Body of pancreas (tissue), 4 donors: Measurements from ENCODE around the gene CYSRT1. TPM values are rescaled to one million over a fixed set of nuclear protein-coding genes. Genes with fewer than 3 reads are reported as not detected.

ENCODE experiments used
- ATAC-seq: fragments of 150-250 bp; one replicate; pipeline ENCODE4 v1.9.1; 2016
- DNase-seq, 4 donors: peaks; one replicate each; pipeline ENCODE4 v3.0.0-alpha.2; 2019
- H3K27ac ChIP-seq, 4 donors: fragments of 200-600 bp; sonication (generic); 1 replicate in 3 of 4; 2 replicates in 1 of 4; pipeline versions ENCODE4 v1.5.1 to v1.6.1; 2016 to 2019; ENCODE audit warnings: mild to moderate bottlenecking in 1 of 4, mixed read lengths in 1 of 4, moderate library complexity in 1 of 4
- H3K27me3 ChIP-seq, 2 donors: fragments of 200-600 bp; sonication (generic); one replicate each; pipeline ENCODE4 v1.6.0; 2016; ENCODE audit warnings: mild to moderate bottlenecking in 1 of 2
- H3K36me3 ChIP-seq, 2 donors: fragments of 200-600 bp; sonication (generic); replicated peaks in 1 of 2; 2 replicates each; pipeline ENCODE4 v1.5.1; 2016; ENCODE audit warnings: low read depth in 2 of 2; ENCODE audit not compliant: insufficient read depth in 1 of 2
- H3K4me1 ChIP-seq: fragments of 200-600 bp; sonication (generic); one replicate; pipeline ENCODE4 v1.6.0; 2016
- H3K4me3 ChIP-seq, 2 donors: fragments of 200-600 bp; sonication (generic); 1 replicate in 1 of 2; 2 replicates in 1 of 2; pipeline ENCODE4 v1.5.1; 2016 to 2019
- H3K9me3 ChIP-seq, 3 donors: fragments of 200-600 bp; sonication (generic); 1 replicate in 2 of 3; 2 replicates in 1 of 3; pipeline ENCODE4 v1.5.1; 2016
- CTCF ChIP-seq, 7 experiments: fragments of 450-650 bp in 4 of 7; fragments of 200-600 bp in 3 of 7; sonication (generic) in 3 of 7; IDR thresholded peaks; one replicate each; pipeline ENCODE4 v1.5.1; 2016 to 2019; ENCODE audit warnings: antibody characterized with exemption in 7 of 7
- POLR2A ChIP-seq, 3 donors: fragments of 450-650 bp; IDR thresholded peaks; one replicate each; pipeline ENCODE4 v1.6.1; 2016; ENCODE audit warnings: antibody characterized with exemption in 3 of 3, mild to moderate bottlenecking in 2 of 3
- WGBS, 2 donors: methylation state at CpG; one replicate each; pipeline ENCODE4 v1.1.5; 2017; 5-methylcytosine and 5-hydroxymethylcytosine counted together
- intact Hi-C: fragments of 100-400 bp; cut with DNase I; formaldehyde crosslinking; loops from one replicate; pipeline ENCODE4 v1.15.1; 2023
- total RNA-seq, 2 donors: library from RNA; depleted of rRNA; stranded (reverse); fragments of >200 nt; gene quantifications; one replicate each; pipeline ENCODE4 v1.1.0, GENCODE V29; 2016

CYSRT1 gene
- total RNA-seq, 2 donors from 2014 or later: not detected

DNA sequence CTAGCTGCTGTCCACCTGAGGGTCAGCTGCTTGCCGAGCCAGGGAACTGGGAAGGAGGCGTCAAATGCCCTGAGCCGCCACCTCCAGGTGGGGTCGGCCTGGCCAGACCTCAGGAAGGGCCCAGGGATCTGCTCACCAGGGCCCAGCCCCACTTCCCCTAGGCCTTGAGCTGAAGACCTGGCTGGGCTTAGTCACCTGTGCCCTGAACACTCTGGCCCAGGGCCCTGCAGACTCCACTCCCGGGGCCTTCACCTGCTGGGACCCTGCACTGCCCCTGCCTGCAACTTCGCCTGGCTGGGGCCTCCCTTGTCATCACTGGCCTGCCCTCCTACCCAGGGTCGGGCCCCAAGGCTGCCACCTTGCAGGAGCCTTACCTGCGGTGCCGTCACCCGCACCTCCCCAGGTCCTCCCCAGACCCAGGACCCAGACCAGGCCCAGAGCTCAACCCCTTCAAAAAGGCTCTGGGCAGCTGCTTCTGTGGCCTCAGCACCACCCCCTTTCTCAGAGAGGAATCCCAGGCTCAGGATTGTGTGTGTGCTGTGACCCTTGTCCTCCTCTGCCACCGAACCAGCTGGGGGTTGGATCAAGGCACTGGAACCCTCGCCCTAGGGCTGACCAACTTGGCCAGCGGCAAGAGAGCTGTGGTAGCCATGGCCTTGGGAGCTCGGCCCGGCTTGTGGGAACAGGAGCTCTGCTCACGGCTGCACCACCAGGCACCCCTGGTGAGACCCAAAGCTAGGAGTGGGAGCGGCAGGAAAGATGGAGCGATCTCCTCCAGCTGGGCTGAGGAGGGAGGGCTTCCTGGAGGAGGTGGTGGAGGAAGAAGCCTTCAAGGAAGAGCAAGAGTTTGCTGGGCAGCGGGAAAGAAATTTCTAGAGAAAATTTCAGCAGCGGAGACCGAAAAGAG, 29.0 kb downstream of the CYSRT1 start:
- Histone ChIP-seq H3K27me3 (no peaks in the 10 kb centered on the region), H3K4me3 (peak overlapping the region; percentile 56 to 63), H3K4me1 (peaks cover 50% of the 10 kb centered on the region), H3K9me3 (no peaks in the 10 kb centered on the region), H3K27ac (peak overlapping the region; percentile 63 to 84 (median 72)), H3K36me3 (peaks cover 0 to 2% of the 10 kb centered on the region in 2 donors)
- WGBS, 2 donors: 35 to 36% methylated on average over 14 to 21 of the region's 21 CpGs
- intact Hi-C loops: no loop called here
- ATAC-seq: peak; percentile 26
- peak in 3 of 4 donors; percentile 47 to 65 (median 61) for DNase-seq
- no peak for TF ChIP-seq POLR2A (IDR thresholded peaks at IDR 0.05)
- TF ChIP-seq CTCF (IDR thresholded peaks at IDR 0.05): no peak

GRCh38 chr9:137254624-137255447, 29.9 kb downstream of the CYSRT1 start, which contains the start of gene NELFB:
Gene NELFB, plus strand, starts transcription at chr9:137255327.
- ATAC-seq: peak; percentile 94
- H3K36me3 ChIP-seq: peaks cover 0 to 3% of the 10 kb centered on the region in 2 donors
- DNase-seq: peak; percentile 92 to 94 (median 94)
- H3K9me3 ChIP-seq: no peaks in the 10 kb centered on the region
- WGBS, 2 donors: 1 to 3% methylated on average over 14 to 77 of the region's 105 CpGs
- H3K4me1 ChIP-seq: peaks cover 44% of the 10 kb centered on the region
- peak within 1 kb of the TSS; percentile 63 to 84 (median 73) for H3K27ac ChIP-seq
- peak; percentile 37 to 78 (median 67) for TF ChIP-seq POLR2A (IDR thresholded peaks at IDR 0.05)
- peak in 2 of 7 experiments; percentile 25 to 42 for TF ChIP-seq CTCF (IDR thresholded peaks at IDR 0.05)
- H3K4me3 ChIP-seq: peak within 1 kb of the TSS; percentile 97 to 99
- intact Hi-C loops: no loop called here
- H3K27me3 ChIP-seq: no peaks in the 10 kb centered on the region

DNA sequence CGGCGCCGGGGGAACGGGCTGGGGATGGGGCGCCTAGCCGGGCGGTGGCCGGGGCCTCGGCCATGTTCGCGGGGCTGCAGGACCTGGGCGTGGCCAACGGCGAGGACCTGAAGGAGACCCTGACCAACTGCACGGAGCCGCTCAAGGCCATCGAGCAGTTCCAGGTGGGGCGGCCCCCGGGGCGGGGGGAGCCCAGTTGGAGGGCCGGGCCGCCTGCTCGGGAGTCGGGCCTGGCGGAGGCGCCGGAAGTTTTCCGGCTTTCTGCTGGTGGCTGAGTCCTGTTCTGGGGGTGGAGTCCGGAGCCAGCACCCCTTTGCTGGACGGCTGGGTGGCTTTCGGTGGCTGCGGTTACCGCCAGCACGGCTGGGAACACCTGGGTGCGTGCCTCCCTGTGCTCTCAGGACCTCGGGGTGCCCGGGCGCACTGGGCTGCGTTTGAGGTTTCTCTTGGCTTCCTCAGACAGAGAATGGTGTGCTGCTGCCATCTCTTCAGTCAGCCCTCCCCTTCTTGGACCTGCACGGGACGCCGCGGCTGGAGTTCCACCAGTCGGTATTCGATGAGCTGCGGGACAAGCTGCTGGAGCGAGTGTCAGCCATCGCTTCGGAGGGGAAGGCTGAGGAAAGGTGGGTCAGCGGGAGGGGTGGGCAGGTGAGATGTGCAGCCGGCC, 30.6 kb downstream of the CYSRT1 start:
- DNase-seq: peak; percentile 61 to 72 (median 66)

More for the DNA sequence above, 30.6 kb downstream of the CYSRT1 start:
- H3K27me3 ChIP-seq: no peaks in the 10 kb centered on the region
- peak overlapping the region; percentile 97 to 99 for H3K4me3 ChIP-seq
- H3K9me3 ChIP-seq: no peaks in the 10 kb centered on the region
- peak; percentile 40 for ATAC-seq
- peaks cover 0 to 3% of the 10 kb centered on the region in 2 donors for H3K36me3 ChIP-seq
- 0 to 2% methylated on average over 3 to 51 of the region's 51 CpGs for WGBS, 2 donors
- no peak for TF ChIP-seq POLR2A (IDR thresholded peaks at IDR 0.05)
- TF ChIP-seq CTCF (IDR thresholded peaks at IDR 0.05): no peak
- peak overlapping the region; percentile 33 to 84 (median 73) for H3K27ac ChIP-seq
- intact Hi-C loops: no loop called here
- peaks cover 36% of the 10 kb centered on the region for H3K4me1 ChIP-seq
